HCT116 (cell line): Measurements from ENCODE around the gene GPN3. TPM values are rescaled to one million over a fixed set of nuclear protein-coding genes. Genes with fewer than 3 reads are reported as not detected.

Experiments used
- ATAC-seq: fragments of 200-7000 bp; cut with Tn5 transposase; 2 replicates; pipeline ENCODE4 v1.9.1; 2020; ENCODE audit warnings: mild to moderate bottlenecking, moderate library complexity
- BruUV-seq: library from RNA; stranded (reverse); fragments of 400-500 nt; replicated peaks from 2 replicates; lab custom pipeline; 2021; lab: Mats Ljungman, UMichigan
- CTCF ChIA-PET: fragments of 300-600 bp; sonication (Branson Sonifier 250); formaldehyde crosslinking; loops from one replicate; lab custom pipeline; 2021; ENCODE audit warnings: antibody characterized with exemption; lab: Charles Lee
- POLR2A ChIA-PET: fragments of 300-600, 350-600 bp; sonication (Branson Sonifier 250); formaldehyde crosslinking; loops from one replicate; lab custom pipeline; 2021; ENCODE audit warnings: antibody characterized with exemption; lab: Charles Lee
- RAD21 ChIA-PET, 2 experiments: fragments of 300-600 bp; sonication (Branson Sonifier 250); formaldehyde crosslinking; loops; one replicate each; lab custom pipeline; 2023; ENCODE audit warnings: low total read pairs in 2 of 2; ENCODE audit not compliant: uncharacterized antibody in 2 of 2, unreplicated experiment in 2 of 2, low non-redundant PET in 1 of 2; lab: Charles Lee
- DNase-seq: peaks from one replicate; pipeline ENCODE4 v3.0.0-alpha.2; 2010; ENCODE audit warnings: low read depth, low spot score
- H2AFZ ChIP-seq: fragments of 200-600 bp; shearing (Covaris generic), sonication (generic); 2 replicates; pipeline ENCODE4 v1.6.1; 2017; ENCODE audit warnings: low read depth, mixed run types, mixed read lengths, antibody characterized with exemption, low read length; ENCODE audit not compliant: poor library complexity, severe bottlenecking
- H3K27ac ChIP-seq: 2 replicates; pipeline ENCODE4 v1.5.1; 2012; ENCODE audit warnings: low read depth, low read length
- H3K27me3 ChIP-seq: fragments of 200-600 bp; sonication (generic); 2 replicates; pipeline ENCODE4 v1.6.1; 2016; ENCODE audit warnings: mixed run types, low read length, mixed read lengths; ENCODE audit not compliant: insufficient read depth
- H3K36me3 ChIP-seq, 2 experiments: fragments of 200-500 bp in 1 of 2; fragments of 200-600 bp in 1 of 2; sonication (Bioruptor generic) in 1 of 2; sonication (generic) in 1 of 2; 2 replicates each; pipeline versions ENCODE4 v1.5.1 to v1.6.1; 2014 to 2016; ENCODE audit warnings: low read length in 2 of 2, inconsistent platforms in 1 of 2, mixed read lengths in 1 of 2, mixed run types in 1 of 2; ENCODE audit not compliant: insufficient read depth in 2 of 2, control insufficient read depth in 1 of 2
- H3K4me1 ChIP-seq, 2 experiments: fragments of 200-600 bp in 1 of 2; sonication (generic) in 1 of 2; 2 replicates each; pipeline versions ENCODE4 v1.5.1 to v1.6.1; 2012 to 2017; ENCODE audit warnings: low read length in 2 of 2, inconsistent platforms in 1 of 2, mild to moderate bottlenecking in 1 of 2, mixed read lengths in 1 of 2, mixed run types in 1 of 2, moderate library complexity in 1 of 2; ENCODE audit not compliant: insufficient read depth in 2 of 2, control insufficient read depth in 1 of 2
- H3K4me2 ChIP-seq: fragments of 200-600 bp; sonication (generic); 2 replicates; pipeline ENCODE4 v1.6.1; 2017; ENCODE audit warnings: mixed run types, low read length, mixed read lengths
- H3K4me3 ChIP-seq, 2 experiments: fragments of 200-600 bp in 1 of 2; sonication (generic) in 1 of 2; replicated peaks in 1 of 2; 2 replicates each; pipeline ENCODE4 v1.5.1; 2011 to 2016; ENCODE audit warnings: low read length in 2 of 2, control low read depth in 1 of 2, low read depth in 1 of 2, mild to moderate bottlenecking in 1 of 2, mixed read lengths in 1 of 2, mixed run types in 1 of 2
- H3K79me2 ChIP-seq: fragments of 200-600 bp; sonication (generic); 2 replicates; pipeline ENCODE4 v1.6.1; 2017; ENCODE audit warnings: mild to moderate bottlenecking, mixed run types, low read length, moderate library complexity, mixed read lengths; ENCODE audit not compliant: insufficient read depth
- H3K9ac ChIP-seq: fragments of 200-600 bp; sonication (generic); 2 replicates; pipeline ENCODE4 v1.6.1; 2016; ENCODE audit warnings: low read length, mixed read lengths
- H3K9me2 ChIP-seq: fragments of 200-600 bp; sonication (generic), shearing (Covaris generic); 2 replicates; pipeline ENCODE4 v1.6.1; 2017; ENCODE audit warnings: mixed run types, mild to moderate bottlenecking, moderate library complexity; ENCODE audit not compliant: insufficient read depth
- H3K9me3 ChIP-seq, 2 experiments: fragments of 200-500 bp in 1 of 2; fragments of 200-600 bp in 1 of 2; sonication (Bioruptor generic) in 1 of 2; sonication (generic) in 1 of 2; 2 replicates each; pipeline ENCODE4 v1.6.1; 2014 to 2017; ENCODE audit warnings: low read length in 2 of 2, mixed read lengths in 2 of 2, inconsistent platforms in 1 of 2, low read depth in 1 of 2, mild to moderate bottlenecking in 1 of 2, mixed run types in 1 of 2, moderate library complexity in 1 of 2; ENCODE audit not compliant: control insufficient read depth in 1 of 2, insufficient read depth in 1 of 2
- H4K20me1 ChIP-seq: fragments of 200-600 bp; sonication (generic), shearing (Covaris generic); 2 replicates; pipeline ENCODE4 v1.6.1; 2017; ENCODE audit warnings: mixed run types, mild to moderate bottlenecking, moderate library complexity; ENCODE audit not compliant: insufficient read depth
- ATF3 ChIP-seq: IDR thresholded peaks from 2 replicates; pipeline ENCODE4 v1.6.1; 2012
- CEBPB ChIP-seq: IDR thresholded peaks from 2 replicates; pipeline ENCODE4 v1.6.1; 2012; ENCODE audit warnings: low read depth
- CTCF ChIP-seq, 3 experiments: fragments of 200-600 bp in 1 of 3; sonication (generic) in 1 of 3; IDR thresholded peaks in 2 of 3; conservative IDR thresholded peaks in 1 of 3; 2 replicates each; pipeline ENCODE4 v1.5.1; 2012 to 2017; ENCODE audit warnings: low read depth in 2 of 3, low read length in 2 of 3, antibody characterized with exemption in 1 of 3, borderline replicate concordance in 1 of 3, control low read depth in 1 of 3, mild to moderate bottlenecking in 1 of 3, mixed read lengths in 1 of 3, mixed run types in 1 of 3, moderate library complexity in 1 of 3; ENCODE audit not compliant: insufficient read depth in 1 of 3
- ELF1 ChIP-seq: IDR thresholded peaks from 2 replicates; pipeline ENCODE4 v1.6.1; 2012; ENCODE audit warnings: low read depth, borderline replicate concordance
- EZH2 ChIP-seq: fragments of 200-600 bp; sonication (generic); IDR thresholded peaks from 2 replicates; pipeline ENCODE4 v1.6.1; 2017; ENCODE audit warnings: antibody characterized with exemption, mixed run types
- MAX ChIP-seq: IDR thresholded peaks from 2 replicates; pipeline ENCODE4 v1.6.1; 2012
- POLR2A ChIP-seq: IDR thresholded peaks from 2 replicates; pipeline ENCODE4 v1.7.0; 2011; ENCODE audit warnings: borderline replicate concordance; ENCODE audit not compliant: insufficient read depth, insufficient read length; ENCODE audit errors: extremely low read depth
- RAD21 ChIP-seq: IDR thresholded peaks from 2 replicates; pipeline ENCODE4 v1.6.1; 2012; ENCODE audit warnings: low read depth, mild to moderate bottlenecking
- REST ChIP-seq: IDR thresholded peaks from 2 replicates; pipeline ENCODE4 v1.6.1; 2012; ENCODE audit warnings: low read depth
- SIN3A ChIP-seq: IDR thresholded peaks from 2 replicates; pipeline ENCODE4 v1.6.1; 2012; ENCODE audit warnings: low read depth
- SP1 ChIP-seq: IDR thresholded peaks from 2 replicates; pipeline ENCODE4 v1.6.1; 2012; ENCODE audit warnings: low read depth
- SRF ChIP-seq: IDR thresholded peaks from 2 replicates; pipeline ENCODE4 v1.6.1; 2012; ENCODE audit warnings: low read depth
- TCF7L2 ChIP-seq: IDR thresholded peaks from 2 replicates; pipeline ENCODE4 v1.7.0; 2011; ENCODE audit warnings: borderline replicate concordance, inconsistent platforms; ENCODE audit not compliant: insufficient read depth, insufficient read length; ENCODE audit errors: extremely low read depth
- YY1 ChIP-seq: IDR thresholded peaks from 2 replicates; pipeline ENCODE4 v1.6.1; 2011; ENCODE audit warnings: low read length, low read depth, moderate library complexity, mild to moderate bottlenecking; ENCODE audit not compliant: insufficient replicate concordance; ENCODE audit errors: extremely low read depth
- ZFX ChIP-seq: fragments of 450-650 bp; IDR thresholded peaks from 2 replicates; pipeline ENCODE4 v1.6.1; 2017
- ZNF274 ChIP-seq: fragments of 200-500 bp; sonication (Bioruptor generic); IDR thresholded peaks from 2 replicates; pipeline ENCODE4 v1.6.1; 2014; ENCODE audit warnings: mild to moderate bottlenecking, low read depth, low read length, inconsistent platforms
- intact Hi-C: fragments of 100-400 bp; cut with micrococcal nuclease; formaldehyde crosslinking; loops from 2 replicates; pipeline ENCODE4 v1.10.0; 2022
- total RNA-seq: library from RNA; stranded (reverse); gene quantifications from one replicate; pipeline ENCODE4 v1.2.1, GENCODE V29; 2021; ENCODE audit not compliant: unreplicated experiment

Gene GPN3
- total RNA-seq, 1 experiment from 2014 or later: 46.2 TPM

- peak within 1 kb of the TSS; percentile 91 to 94 for H3K4me3 ChIP-seq
- intact Hi-C loops: no loop called here
- no peaks in the 10 kb centered on the region for H3K27me3 ChIP-seq
- H3K9me2 ChIP-seq: no peaks in the 10 kb centered on the region
- H4K20me1 ChIP-seq: no peaks in the 10 kb centered on the region
- POLR2A ChIA-PET: interaction anchor here (0.6 to 2.8 kb wide), 4 partner anchors 11 to 78 kb away, joined by 3 to 13 read pairs (median 3); partner anchors contain the start of genes ARPC3, FAM216A and GPN3
- peak within 1 kb of the TSS; percentile 91 for H3K9ac ChIP-seq
- RAD21 ChIA-PET: interaction anchor here in 1 of 2 experiments (0.9 kb wide), 1 partner anchor 33 kb away, joined by 3 read pairs; the partner anchor contains the start of gene FAM216A
- H3K27ac ChIP-seq: peak within 1 kb of the TSS; percentile 85
- CTCF ChIA-PET: interaction anchor here (0.7 to 1.8 kb wide), 3 partner anchors 11 to 101 kb away, joined by 3 to 5 read pairs (median 3); partner anchors contain the start of gene GPN3
- H3K4me2 ChIP-seq: peak within 1 kb of the TSS; percentile 71
- peaks cover 11 to 23% of the 10 kb centered on the region in 2 experiments for H3K4me1 ChIP-seq
- H2AFZ ChIP-seq: peak within 1 kb of the TSS; percentile 80
- peak; percentile 98 for DNase-seq
- H3K36me3 ChIP-seq: peaks cover 0 to 3% of the 10 kb centered on the region in 2 experiments; a peak in 1 of 4 replicates
- TSS peak; percentile 94 for BruUV-seq
- H3K9me3 ChIP-seq: no peaks in the 10 kb centered on the region
- peaks cover 47% of the 10 kb centered on the region for H3K79me2 ChIP-seq
- peak; percentile 94 for ATAC-seq
- TF ChIP-seq POLR2A (peak; percentile 73), CEBPB (peak; percentile 62; the same call in 1 of the 2 replicates), CTCF (IDR thresholded peaks at IDR 0.05 in 2 of 3, conservative IDR thresholded peaks at IDR 0.05 in 1 of 3; ENCODE audit: borderline replicate concordance in 1 of 3, insufficient read depth in 1 of 3, low read depth in 2 of 3, low read length in 2 of 3) (no peak), ELF1 (no peak; the same call in 1 of the 2 replicates), ZNF274 (no peak), YY1 (peak; percentile 92), ZFX (peak; percentile 96), REST (no peak), SRF (no peak; the same call in 1 of the 2 replicates), RAD21 (no peak), TCF7L2 (peak; percentile 49), ATF3 (no peak), EZH2 (no peak), SIN3A (peak; percentile 89), SP1 (peak; percentile 95), MAX (peak; percentile 100)
Measured at GRCh38 chr12:110501752-110502738, 34.0 kb upstream of the GPN3 start, which contains the start of the genes RAD9B and VPS29. Gene RAD9B (plus strand): TSS chr12:110502331. CDS start chr12:110502338, 7 bp downstream. Gene VPS29 (minus strand): TSS chr12:110502111. CDS start chr12:110502051, 60 bp downstream.
